Caki2 (cell line): ENCODE data around the gene AGAP4. TPM values are rescaled to one million over a fixed set of nuclear protein-coding genes. Genes with fewer than 3 reads are reported as not detected.
"Not testable (repeated sequence)": the region's sequence is repeated elsewhere in the genome, so short reads cannot be mapped to it uniquely, and the experiment has no call there.

Experiments
- DNase-seq: peaks from one replicate; pipeline ENCODE4 v3.0.0-alpha.2; 2015; ENCODE audit warnings: low read depth
- in situ Hi-C: cut with HindIII; loops from 2 replicates; pipeline ENCODE4 v1.10.0; 2016; ENCODE audit warnings: low sequenced_read_pairs, low pct_unique_long_range_greater_than_20kb, mixed read lengths
- total RNA-seq: library from RNA; depleted of rRNA; stranded (reverse); fragments of >200 nt; shearing (Covaris generic); gene quantifications from 2 replicates; pipeline ENCODE4 v1.2.3, GENCODE V29; 2014; ENCODE audit warnings: low replicate concordance; rRNA removed

AGAP4 gene
- total RNA-seq: 2.7 and 4.1 TPM in 2 replicates

DNA sequence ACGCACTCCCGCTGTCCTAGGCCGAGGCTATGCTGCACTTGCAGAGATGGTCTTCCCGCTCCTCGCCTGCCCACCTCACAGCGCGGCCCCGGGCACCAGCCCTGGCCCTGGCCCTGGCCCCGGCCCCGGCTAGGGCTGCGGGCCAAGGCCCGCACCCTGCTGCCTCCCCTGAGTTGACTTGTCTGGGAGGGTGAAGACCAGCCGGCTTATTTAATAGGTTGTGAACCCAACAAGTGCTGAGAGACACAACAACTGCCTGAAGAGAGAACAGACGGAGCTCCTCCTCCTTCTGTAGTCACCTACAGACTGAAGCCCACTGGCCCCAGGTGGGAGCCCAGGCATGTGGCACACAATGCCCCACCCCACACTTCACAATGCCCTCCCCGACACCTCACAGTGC, at the start of gene AGAP4:
Gene AGAP4 (minus strand): TSS at position 101 of the 400 bp plus-strand sequence. CDS start 153 bp downstream, outside the sequence.
- DNase-seq, in situ Hi-C loops: not testable (repeated sequence)

DNA sequence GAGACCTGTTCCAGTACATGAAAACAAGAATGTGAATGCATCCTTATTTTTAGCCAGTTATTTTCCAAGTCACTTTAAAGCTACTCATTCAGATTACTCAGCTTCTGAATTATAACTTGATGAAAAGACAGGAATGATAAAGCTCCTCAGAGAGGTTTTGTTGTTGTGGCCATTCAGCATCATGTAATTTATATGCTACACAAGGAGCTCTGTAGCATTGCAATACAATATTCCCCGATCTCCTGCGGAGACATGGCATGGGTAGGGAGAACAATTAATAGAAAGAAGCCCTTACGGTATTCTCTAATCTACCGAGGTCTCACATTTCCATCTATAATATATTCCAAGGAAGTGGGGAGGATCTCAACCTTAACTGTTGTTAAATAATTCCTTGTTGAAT, 43.4 kb upstream of the AGAP4 start:
- DNase-seq, in situ Hi-C loops: not testable (repeated sequence)

DNA sequence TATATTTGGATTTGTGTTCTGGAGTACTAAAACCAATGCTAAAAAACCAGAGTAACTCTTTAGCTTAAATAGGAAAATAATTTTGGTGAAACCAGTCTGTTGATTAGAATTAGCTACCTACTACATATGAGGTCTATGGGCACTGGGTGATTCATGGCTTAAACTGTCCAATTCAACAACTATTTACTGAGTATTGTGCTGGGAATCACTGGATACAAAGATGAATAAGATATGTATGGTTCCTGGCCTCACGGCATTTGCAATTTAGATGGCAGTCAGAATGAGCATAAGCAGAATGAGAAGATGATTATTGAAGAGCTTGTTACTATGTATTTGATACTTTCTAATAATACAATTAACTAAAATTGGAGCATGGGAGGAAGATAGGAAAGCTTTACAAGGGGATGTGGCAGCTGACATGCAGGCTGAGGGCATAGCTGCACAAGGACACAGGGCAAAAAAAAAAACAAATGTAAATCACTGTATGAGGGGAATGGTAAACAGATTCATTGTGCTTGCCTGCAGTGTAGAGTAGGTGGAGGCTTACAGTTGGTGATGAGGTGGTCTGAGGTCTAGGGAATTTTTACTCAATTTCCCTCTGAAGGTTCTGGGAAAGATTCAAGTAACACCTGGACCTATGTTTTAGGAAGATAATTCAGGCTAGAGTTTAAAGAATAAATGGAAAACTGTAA, 42.4 kb upstream of the AGAP4 start:
- in situ Hi-C loops, DNase-seq: not testable (repeated sequence)

DNA sequence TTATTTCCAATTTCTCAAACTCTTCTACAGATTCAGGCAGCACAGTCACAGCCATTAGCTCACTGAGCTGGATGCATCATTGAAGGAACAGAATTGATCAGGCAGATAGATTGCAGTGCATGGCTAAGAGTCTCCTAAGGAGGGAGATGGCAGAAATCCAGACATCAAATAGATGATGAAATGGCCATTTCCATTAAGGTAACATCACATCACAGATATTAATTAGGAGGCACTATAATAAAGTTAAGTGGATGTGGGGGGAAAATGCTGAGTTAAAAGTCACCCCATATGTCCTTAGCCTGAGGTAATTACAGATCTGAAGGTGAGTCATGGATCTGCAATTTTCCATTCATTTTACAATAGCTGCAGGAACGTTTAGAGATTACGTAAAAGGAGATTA, 35.6 kb upstream of the AGAP4 start:
- in situ Hi-C loops, DNase-seq: not testable (repeated sequence)

DNA sequence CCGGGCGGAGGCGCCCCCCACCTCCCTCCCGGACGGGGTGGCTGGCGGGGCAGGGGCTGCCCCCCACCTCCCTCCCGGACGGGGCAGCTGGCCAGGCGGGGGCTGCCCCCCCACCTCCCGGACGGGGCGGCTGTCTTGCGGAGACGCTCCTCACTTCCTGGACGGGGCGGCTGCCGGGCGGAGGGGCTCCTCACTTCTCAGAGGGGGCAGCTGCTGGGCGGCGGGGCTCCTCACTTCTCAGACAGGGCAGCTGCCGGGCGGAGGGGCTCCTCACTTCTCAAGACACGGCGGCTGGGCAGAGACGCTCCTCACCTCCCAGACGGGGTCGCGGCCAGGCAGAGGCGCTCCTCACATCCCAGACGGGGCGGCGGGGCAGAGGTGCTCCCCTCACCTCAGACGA, 18.1 kb upstream of the AGAP4 start:
- in situ Hi-C loops, DNase-seq: not testable (repeated sequence)

DNA sequence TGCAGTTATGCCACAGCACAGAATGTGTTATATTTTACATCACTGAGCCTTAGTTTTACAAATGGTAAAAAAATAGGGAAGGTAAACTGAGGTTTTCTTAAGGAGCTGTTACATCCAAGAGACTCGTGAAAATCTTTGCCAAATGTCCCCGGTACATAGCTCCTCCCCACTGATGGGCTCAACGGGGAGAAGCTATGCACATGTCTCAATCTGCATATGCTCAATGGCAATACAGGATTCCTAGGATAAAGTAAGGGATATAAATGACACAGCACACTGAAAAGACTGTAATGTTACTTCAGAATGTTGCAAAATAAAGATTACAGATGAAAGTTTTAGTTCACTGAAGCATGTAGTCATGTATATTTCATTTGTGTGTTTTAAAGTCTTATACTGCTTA, 17.0 kb upstream of the AGAP4 start:
- in situ Hi-C loops, DNase-seq: not testable (repeated sequence)

DNA sequence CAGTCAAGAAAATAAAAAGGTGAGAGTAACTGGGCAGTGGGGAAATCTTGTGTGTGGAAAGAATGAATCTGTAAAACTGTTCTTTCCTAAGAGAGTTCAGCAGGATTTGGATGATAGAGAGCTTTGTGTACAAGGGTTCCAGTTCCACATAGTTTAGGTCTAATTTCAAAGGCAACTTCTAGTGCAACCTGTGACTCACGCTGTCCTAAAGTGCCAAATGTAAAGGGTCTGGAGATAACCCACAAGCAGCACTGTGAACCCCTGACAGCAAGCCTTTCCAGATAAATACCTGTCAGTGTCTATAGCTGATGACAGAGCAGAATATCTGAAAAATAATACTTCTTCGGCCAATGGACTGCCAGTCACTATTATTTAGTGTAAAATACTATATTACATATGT, 16.3 kb upstream of the AGAP4 start:
- in situ Hi-C loops, DNase-seq: not testable (repeated sequence)

DNA sequence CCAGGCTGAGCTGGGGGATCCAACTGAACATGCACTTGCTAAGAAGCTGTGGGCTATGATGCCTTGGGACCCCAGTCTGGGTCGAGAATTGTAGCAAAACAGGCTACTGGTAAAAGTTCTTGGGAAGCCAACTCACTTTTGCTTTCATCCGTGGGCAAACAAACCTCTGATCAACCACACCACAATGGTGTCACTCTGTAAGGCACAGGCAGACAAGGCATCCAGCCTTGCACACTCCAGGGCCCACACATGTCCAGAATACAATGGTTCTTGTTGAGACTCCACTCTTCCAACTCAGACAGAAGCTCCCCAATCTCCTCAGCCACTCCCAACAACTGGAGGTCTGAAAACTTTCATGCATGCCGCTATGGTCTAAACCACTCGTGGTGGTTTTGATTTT, 10.6 kb upstream of the AGAP4 start:
- DNase-seq, in situ Hi-C loops: not testable (repeated sequence)

DNA sequence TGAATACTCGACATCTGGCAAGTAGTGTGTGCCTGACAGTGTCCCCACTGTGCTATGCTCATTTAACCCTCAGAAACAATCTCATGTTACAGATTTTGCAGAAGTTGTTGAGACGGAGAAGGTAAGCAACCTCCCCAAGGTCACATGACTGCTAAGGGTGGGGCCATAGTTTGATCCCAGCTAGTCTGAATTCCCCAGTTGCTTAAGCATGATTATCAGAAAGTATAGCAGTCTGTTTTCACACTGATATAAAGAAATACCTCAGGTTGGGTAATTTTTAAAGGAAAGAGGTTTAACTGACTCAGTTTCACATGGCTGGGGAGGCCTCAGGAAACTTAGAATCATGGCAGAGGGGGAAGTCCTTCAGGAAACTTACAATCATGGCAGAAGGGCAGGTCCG, 1.2 kb upstream of the AGAP4 start:
- in situ Hi-C loops, DNase-seq: not testable (repeated sequence)

DNA sequence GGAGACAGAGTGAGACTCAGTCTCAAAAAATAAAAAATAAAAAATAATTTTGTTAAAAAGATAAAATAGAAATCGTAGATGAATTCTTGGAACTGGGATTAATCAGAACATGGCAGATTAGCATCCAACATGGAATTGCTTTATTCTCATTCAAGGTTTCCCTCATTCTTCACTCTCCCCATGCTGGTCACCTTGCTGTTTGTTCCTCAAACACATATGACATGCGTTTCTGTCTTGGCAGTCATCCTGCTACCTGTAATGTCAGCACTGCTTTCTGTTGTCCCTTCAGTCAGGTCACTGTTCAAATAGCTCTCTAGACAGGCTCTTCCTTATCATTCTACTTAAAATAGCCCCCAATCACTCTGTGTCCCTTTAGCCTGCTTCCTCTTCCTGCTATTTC, 24.4 kb downstream of the AGAP4 start:
- in situ Hi-C loops, DNase-seq: not testable (repeated sequence)

DNA sequence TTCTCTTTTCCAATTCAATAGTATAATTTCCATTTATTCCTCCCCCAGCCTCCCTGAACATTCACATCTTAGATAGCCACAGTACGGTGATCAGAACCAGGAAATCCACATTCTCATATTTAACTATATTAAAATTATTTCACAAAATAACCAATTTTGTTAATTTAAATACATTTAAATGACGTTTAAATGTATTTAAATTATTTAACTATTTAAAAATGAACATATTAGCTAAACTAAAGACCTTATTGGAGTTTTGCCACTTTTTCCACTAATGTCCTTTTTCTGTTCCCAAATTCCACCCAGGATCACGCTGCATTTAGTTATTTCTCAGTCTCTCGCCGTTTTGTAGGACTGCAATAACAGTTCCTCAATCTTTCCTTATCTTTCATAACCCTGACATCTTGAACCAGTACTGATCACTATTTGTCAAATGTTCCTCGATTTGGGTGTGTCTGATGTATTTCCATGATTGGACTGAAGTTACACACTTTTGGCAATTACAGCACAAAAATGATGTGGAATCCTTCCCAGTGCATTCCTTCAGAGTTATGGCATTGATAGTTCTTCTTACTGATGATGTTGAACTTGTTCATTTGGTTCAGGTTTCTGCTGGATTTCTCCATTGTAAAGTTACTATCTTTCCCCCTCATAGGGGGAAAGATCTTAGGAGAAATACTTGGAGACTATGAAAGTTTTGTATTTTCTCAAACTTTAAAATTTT, 27.0 kb downstream of the AGAP4 start:
- in situ Hi-C loops, DNase-seq: not testable (repeated sequence)

DNA sequence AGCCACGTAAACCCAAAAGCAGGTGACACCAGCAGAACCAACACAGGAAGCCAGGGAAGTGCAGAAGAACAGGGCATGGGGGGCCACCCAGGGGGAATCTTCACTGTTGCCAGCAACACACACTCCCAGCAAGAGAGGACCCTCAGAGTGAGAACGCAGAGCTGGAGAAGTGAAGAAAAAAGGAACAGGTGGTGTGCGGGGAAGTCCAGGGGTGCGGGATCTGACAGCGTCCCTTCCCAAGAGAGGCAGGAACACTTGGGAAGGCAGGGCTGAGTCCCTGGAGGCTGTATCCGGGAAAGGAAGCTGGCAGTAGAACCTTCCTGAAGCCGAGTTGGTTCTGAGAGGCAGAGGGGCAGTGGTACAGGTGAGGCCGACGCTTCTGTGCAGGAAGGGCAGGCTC, 27.7 kb downstream of the AGAP4 start:
- in situ Hi-C loops: no loop called here
- no peak for DNase-seq

DNA sequence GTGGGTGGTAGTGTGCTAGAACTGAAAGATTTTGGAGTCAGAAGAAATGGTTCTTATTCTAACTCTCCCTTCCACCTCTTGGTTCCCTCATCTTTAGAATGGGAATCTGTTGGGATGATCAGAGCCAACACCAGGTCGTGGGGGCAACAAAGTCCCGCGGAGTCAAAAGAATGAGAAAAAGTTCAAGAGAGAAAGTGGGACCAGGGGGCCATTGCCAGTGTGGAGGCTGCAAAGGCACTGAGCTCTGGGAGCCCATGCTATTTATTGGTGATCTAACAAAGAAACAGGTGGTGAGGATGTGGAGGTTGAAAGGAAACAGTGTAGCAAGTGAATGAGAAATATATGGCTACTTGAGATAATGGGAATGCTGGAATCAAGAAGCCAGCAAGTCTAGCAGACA, 29.4 kb downstream of the AGAP4 start:
- DNase-seq: no peak
- in situ Hi-C loops: no loop called here

DNA sequence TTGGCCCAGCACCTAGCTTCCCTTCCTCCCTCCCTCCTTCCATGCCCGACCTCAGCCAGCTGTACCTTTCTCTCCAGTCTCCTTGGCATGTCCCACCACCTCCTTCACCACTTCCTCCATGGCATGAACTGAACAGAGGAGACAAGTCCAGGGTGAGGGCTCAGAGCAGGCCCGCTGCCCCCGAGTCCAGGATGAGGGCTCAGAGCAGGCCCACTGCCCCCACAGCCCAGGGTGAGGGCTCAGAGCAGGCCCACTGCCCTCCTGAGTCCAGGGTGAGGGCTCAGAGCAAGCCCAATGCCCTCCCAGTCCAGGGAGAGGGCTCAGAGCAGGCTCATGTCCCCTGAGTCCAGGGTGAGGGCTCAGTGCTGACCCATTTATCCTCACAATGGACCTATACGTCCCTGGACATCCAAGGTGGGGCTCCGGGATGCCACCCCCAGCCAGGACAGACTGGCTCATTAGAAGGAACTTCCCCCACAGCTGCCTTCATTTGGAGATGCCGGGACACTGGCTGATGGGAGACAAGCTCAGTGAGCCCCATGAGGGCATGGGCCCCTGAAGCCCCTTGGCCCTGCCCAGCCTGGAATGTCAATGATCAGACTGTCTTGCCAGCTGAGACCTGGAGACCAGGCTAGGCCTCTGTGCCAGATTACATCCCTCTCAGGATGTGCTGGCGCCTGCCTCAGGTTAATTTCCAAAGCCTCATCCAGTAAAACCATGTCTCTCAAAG, 30.0 kb downstream of the AGAP4 start:
- DNase-seq: no peak
- in situ Hi-C loops: no loop called here

DNA sequence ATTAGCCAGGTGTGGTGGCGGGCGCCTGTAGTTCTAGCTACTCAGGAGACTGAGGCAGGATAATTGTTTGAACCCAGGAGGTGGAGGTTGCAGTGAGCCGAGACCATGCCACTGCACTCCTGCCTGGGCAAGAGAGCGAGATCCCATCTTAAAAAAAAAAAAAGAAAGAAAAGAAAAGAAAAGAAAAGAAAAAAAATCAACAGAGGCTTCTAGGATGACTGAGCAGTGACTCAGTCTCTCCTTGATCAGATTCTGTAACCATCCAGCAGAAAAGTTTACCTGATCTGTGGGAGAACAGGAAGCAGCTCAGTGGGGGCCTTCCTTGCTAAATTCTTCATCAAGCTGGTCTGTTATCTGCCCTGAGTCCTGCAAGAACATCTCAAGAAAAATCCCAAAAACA, 33.2 kb downstream of the AGAP4 start:
- DNase-seq: peak; percentile 19
- in situ Hi-C loops: not testable (repeated sequence)

DNA sequence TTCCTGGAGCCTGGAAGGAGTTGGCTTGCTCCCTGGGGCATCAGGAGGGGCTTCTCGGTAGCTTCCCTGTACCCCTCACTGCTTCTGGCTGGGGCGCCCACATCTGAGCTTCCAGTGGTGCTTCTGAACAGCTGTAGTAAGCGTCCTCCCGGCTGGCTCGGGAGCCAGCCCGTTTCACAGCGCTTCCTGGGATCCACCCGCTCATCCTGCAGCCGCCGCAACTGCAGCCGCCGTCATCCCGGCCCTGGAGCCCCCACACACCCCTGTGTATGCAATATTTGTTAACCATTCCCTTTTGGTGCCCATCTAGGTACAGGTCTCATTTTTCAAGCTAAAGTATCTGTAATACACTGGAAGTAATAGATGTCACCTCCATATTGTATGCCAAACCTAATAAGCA, 34.3 kb downstream of the AGAP4 start:
- DNase-seq, in situ Hi-C loops: not testable (repeated sequence)

DNA sequence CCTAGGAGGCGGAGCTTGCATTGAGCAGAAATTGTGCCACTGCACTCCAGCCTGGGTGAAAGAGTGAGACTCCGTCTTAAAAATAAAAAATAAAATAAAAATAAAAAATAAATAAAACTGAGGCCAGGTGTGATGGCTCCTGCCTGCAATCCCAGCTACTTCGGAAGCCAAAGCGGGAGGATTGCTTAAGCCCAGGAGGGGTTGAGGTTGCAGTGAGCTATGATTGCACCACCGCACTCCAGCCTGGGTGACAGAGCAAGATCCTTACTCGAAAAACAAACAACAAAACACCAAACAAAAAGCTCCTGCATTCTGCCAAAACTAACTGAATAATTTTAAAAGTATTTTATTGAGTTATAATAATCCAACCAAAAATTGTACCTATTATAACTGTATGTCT, 36.2 kb downstream of the AGAP4 start:
- in situ Hi-C loops: no loop called here

DNA sequence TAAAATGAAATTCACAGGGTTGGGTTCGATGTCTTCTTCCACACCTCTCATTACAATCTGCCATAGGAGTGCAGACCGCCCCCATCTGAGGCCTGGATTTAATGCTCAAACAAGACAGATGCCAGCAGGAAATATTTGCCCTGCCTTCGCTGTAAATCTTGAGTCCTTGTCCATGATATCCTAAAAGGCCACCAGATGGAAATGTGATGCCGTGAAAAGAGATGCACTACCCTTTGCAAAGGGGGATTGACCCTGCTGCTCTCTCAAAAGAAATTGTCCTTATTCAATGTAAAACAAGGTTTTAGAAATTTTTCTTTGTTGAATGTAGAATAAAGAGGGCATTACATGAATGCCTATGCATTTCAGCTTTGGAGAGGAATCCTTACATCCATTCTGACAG, 37.5 kb downstream of the AGAP4 start:
- in situ Hi-C loops: no loop called here
- no peak for DNase-seq

More for the DNA sequence above, 36.2 kb downstream of the AGAP4 start:
- no peak for DNase-seq

DNA sequence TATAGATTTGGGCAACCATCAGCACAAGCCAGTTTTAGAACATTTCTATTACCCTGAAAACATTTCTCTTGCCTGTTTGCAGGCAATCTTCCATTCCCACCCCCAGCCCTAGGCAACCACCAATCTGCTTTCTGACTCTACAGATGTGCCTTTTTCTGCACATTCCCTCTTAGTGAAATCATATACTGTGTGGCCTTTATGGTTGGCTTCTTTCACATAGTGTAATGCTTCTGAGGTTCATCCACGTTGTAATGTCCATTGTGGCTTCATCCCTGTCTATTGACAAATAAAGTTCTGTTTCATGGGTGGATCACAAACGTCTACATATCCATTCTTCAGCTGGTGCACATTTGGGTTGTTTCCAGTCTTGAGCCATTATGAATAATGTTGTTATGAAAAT, 42.3 kb downstream of the AGAP4 start:
- DNase-seq, in situ Hi-C loops: not testable (repeated sequence)
